ENCODE results near the gene CFAP47. TPM values are rescaled to one million over a fixed set of nuclear protein-coding genes. Genes with fewer than 3 reads are reported as not detected.

Gene CFAP47
- total RNA-seq, 1 donor: not detected

- TF ChIP-seq CTCF (IDR thresholded peaks at IDR 0.05; ENCODE audit: insufficient read depth, low read length): no peak
- H3K4me3 ChIP-seq (ENCODE audit: low read depth, low read length): no peak overlapping the region
- DNase-seq (ENCODE audit: low read depth): no peak
These were observed 417.2 kb downstream of the CFAP47 start for GRCh38 chrX:36336751-36337150.

GRCh38 chrX:36344301-36344700 lies 424.8 kb downstream of the CFAP47 start:
- no peak overlapping the region for H3K4me3 ChIP-seq (ENCODE audit: low read depth, low read length)
- no peak for DNase-seq (ENCODE audit: low read depth)
- no peak for TF ChIP-seq CTCF (IDR thresholded peaks at IDR 0.05; ENCODE audit: insufficient read depth, low read length)

- no peak overlapping the region for H3K4me3 ChIP-seq (ENCODE audit: low read depth, low read length)
- TF ChIP-seq CTCF (IDR thresholded peaks at IDR 0.05; ENCODE audit: insufficient read depth, low read length): no peak
- no peak for DNase-seq (ENCODE audit: low read depth)
These were observed 429.0 kb downstream of the CFAP47 start for GRCh38 chrX:36348509-36348908.

DNA sequence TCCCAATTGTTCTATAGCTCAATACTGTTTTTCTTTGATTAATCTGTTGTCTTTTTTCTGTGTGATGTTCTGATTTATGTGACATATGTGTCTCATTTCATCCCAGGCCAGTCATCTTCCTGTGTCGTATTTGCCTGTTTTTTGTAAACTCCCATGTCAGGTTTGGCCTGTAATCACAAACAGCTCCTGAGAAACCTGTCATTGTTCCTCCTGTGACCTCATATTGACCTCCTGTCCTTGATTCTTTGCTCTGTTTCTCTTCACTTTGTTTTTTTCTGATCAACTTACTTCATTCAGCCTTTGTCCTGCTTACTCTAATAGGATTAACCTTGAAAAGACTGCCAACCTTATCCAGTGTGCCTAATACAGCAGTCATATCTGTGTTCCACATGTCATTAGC lies 438.3 kb downstream of the CFAP47 start:
- H3K4me3 ChIP-seq (ENCODE audit: low read depth, low read length): no peak overlapping the region
- TF ChIP-seq CTCF (IDR thresholded peaks at IDR 0.05; ENCODE audit: insufficient read depth, low read length): no peak
- no peak for DNase-seq (ENCODE audit: low read depth)

- TF ChIP-seq CTCF (IDR thresholded peaks at IDR 0.05; ENCODE audit: insufficient read depth, low read length): no peak
- DNase-seq (ENCODE audit: low read depth): no peak
- no peak overlapping the region for H3K4me3 ChIP-seq (ENCODE audit: low read depth, low read length)
These were observed 444.7 kb downstream of the CFAP47 start for GRCh38 chrX:36364262-36364661.

DNA sequence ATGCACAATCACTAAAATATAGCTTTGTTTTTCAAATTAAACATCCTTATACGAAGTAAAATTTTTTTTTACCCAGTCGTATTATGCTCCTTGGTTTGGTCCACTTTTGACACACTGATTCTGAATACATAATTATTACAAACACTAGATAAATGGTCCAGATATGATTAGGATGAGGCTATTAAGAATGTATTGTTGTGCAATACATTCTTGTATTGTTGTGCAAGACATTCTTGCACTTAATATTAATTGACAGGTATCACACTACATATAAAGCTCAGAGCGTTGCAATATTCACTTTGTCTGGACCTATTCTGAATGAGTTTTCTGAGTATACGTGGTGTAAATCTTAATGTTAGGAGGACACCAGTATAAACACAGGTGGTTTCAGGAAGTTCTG lies 464.0 kb downstream of the CFAP47 start:
- DNase-seq (ENCODE audit: low read depth): no peak
- no peak for TF ChIP-seq CTCF (IDR thresholded peaks at IDR 0.05; ENCODE audit: insufficient read depth, low read length)
- H3K4me3 ChIP-seq (ENCODE audit: low read depth, low read length): no peak overlapping the region

DNA sequence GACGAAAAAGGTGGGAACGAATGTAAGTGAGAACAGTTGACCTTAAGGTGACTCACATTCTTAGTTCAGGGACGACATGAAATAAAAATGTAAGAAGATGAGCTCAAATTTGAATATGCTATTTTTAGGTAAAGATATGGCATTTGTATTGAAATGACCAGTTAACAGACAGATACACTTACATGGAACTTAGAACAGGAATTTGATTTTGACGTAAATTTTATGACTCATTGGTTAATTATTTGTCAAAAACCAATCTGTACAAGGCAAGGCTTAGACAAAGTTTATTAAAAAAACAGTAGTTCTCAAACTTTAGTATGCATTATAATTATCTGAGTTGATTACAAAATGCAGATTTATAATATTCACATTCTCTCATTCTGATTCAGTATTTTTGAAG lies 469.4 kb downstream of the CFAP47 start:
- TF ChIP-seq CTCF (IDR thresholded peaks at IDR 0.05; ENCODE audit: insufficient read depth, low read length): no peak
- DNase-seq (ENCODE audit: low read depth): no peak
- H3K4me3 ChIP-seq (ENCODE audit: low read depth, low read length): no peak overlapping the region

Data from fibroblast of the aortic adventitia (primary cell).